CD14-positive monocyte (primary cell): ENCODE data around the gene SEC24D. TPM values are rescaled to one million over a fixed set of nuclear protein-coding genes. Genes with fewer than 3 reads are reported as not detected.

ENCODE experiments used
- DNase-seq, 3 donors: peaks; one replicate each; pipeline ENCODE4 v3.0.0-alpha.2; 2011 to 2022
- H2AFZ ChIP-seq: 2 replicates; pipeline ENCODE4 v1.6.0; 2012; ENCODE audit warnings: mild to moderate bottlenecking, low read depth, low read length, inconsistent platforms; ENCODE audit not compliant: insufficient read depth, poor library complexity, severe bottlenecking
- H3K27ac ChIP-seq, 2 donors: 1 replicate in 1 of 2; 2 replicates in 1 of 2; pipeline ENCODE4 v1.5.1; 2012 to 2013; ENCODE audit warnings: low read length in 2 of 2, control low read depth in 1 of 2, inconsistent platforms in 1 of 2, low read depth in 1 of 2, mild to moderate bottlenecking in 1 of 2
- H3K27me3 ChIP-seq, 2 donors: one replicate each; pipeline versions ENCODE4 v1.6.0 to v1.6.1; 2011 to 2013; ENCODE audit warnings: low read length in 2 of 2; ENCODE audit not compliant: control insufficient read depth in 2 of 2, insufficient read depth in 2 of 2
- H3K36me3 ChIP-seq, 2 donors: replicated peaks in 1 of 2; 1 replicate in 1 of 2; 2 replicates in 1 of 2; pipeline versions ENCODE4 v1.5.1 to v1.6.1; 2012 to 2013; ENCODE audit warnings: low read length in 2 of 2, control low read depth in 1 of 2, inconsistent platforms in 1 of 2, mild to moderate bottlenecking in 1 of 2; ENCODE audit not compliant: insufficient read depth in 2 of 2, control insufficient read depth in 1 of 2
- H3K4me1 ChIP-seq, 2 donors: 1 replicate in 1 of 2; 2 replicates in 1 of 2; pipeline versions ENCODE4 v1.5.1 to v1.6.1; 2012 to 2013; ENCODE audit warnings: low read length in 2 of 2, control low read depth in 1 of 2, inconsistent platforms in 1 of 2, mild to moderate bottlenecking in 1 of 2, moderate library complexity in 1 of 2; ENCODE audit not compliant: insufficient read depth in 2 of 2, control insufficient read depth in 1 of 2
- H3K4me2 ChIP-seq: replicated peaks from 2 replicates; pipeline ENCODE3; 2012; ENCODE audit warnings: low read length, moderate library complexity, mild to moderate bottlenecking; ENCODE audit not compliant: poor library complexity, severe bottlenecking; ENCODE audit errors: extremely low read depth
- H3K4me3 ChIP-seq, 3 experiments: fragments of 200-600 bp in 1 of 3; sonication (generic) in 1 of 3; replicated peaks in 1 of 3; 1 replicate in 2 of 3; 2 replicates in 1 of 3; pipeline ENCODE4 v1.5.1; 2011 to 2013; ENCODE audit warnings: low read length in 3 of 3, mild to moderate bottlenecking in 3 of 3, control low read depth in 2 of 3, low read depth in 2 of 3, inconsistent platforms in 1 of 3, moderate library complexity in 1 of 3
- H3K79me2 ChIP-seq: 2 replicates; pipeline ENCODE4 v1.6.0; 2012; ENCODE audit warnings: mild to moderate bottlenecking, control low read depth, inconsistent platforms, low read length, moderate library complexity; ENCODE audit not compliant: insufficient read depth
- H3K9ac ChIP-seq: 2 replicates; pipeline ENCODE4 v1.6.0; 2017; ENCODE audit warnings: low read length, mild to moderate bottlenecking; ENCODE audit not compliant: insufficient read depth, poor library complexity, severe bottlenecking
- H3K9me3 ChIP-seq, 2 donors: replicated peaks in 1 of 2; 1 replicate in 1 of 2; 2 replicates in 1 of 2; pipeline versions ENCODE4 v1.5.1 to v1.6.1; 2012 to 2013; ENCODE audit warnings: low read length in 2 of 2, control low read depth in 1 of 2; ENCODE audit not compliant: control insufficient read depth in 1 of 2, insufficient read depth in 1 of 2
- H4K20me1 ChIP-seq: 2 replicates; pipeline ENCODE4 v1.6.0; 2012; ENCODE audit warnings: mild to moderate bottlenecking, low read length, control low read depth, moderate library complexity; ENCODE audit not compliant: insufficient read depth
- H3K27ac Mint-ChIP-seq, 7 donors: one replicate each; pipeline ENCODE4 v1.8.0; 2020; ENCODE audit warnings: mild to moderate bottlenecking in 7 of 7, mixed read lengths in 7 of 7, moderate library complexity in 6 of 7, inconsistent platforms in 2 of 7
- H3K27me3 Mint-ChIP-seq, 3 donors: one replicate each; pipeline ENCODE4 v1.8.0; 2021 to 2022; ENCODE audit warnings: low read depth in 3 of 3, mild to moderate bottlenecking in 3 of 3, mixed read lengths in 3 of 3, moderate library complexity in 3 of 3, inconsistent platforms in 1 of 3
- H3K36me3 Mint-ChIP-seq, 2 donors: one replicate each; pipeline ENCODE4 v1.8.0; 2020; ENCODE audit warnings: mixed read lengths in 2 of 2, inconsistent platforms in 1 of 2, mild to moderate bottlenecking in 1 of 2
- H3K4me1 Mint-ChIP-seq: one replicate; pipeline ENCODE4 v1.8.0; 2020; ENCODE audit warnings: mild to moderate bottlenecking, mixed read lengths
- H3K4me3 Mint-ChIP-seq, 2 donors: one replicate each; pipeline ENCODE4 v1.8.0; 2020; ENCODE audit warnings: mild to moderate bottlenecking in 2 of 2, mixed read lengths in 2 of 2, moderate library complexity in 1 of 2
- H3K9me3 Mint-ChIP-seq, 7 donors: one replicate each; pipeline ENCODE4 v1.8.0; 2020 to 2022; ENCODE audit warnings: mixed read lengths in 7 of 7, mild to moderate bottlenecking in 6 of 7, moderate library complexity in 6 of 7, inconsistent platforms in 2 of 7
- WGBS: methylation state at CpG from one replicate; pipeline ENCODE4 v1.1.5; 2013; ENCODE audit warnings: missing lambda C conversion rate; ENCODE audit not compliant: insufficient coverage; 5-methylcytosine and 5-hydroxymethylcytosine counted together
- intact Hi-C, 2 donors: fragments of 100-400 bp; cut with micrococcal nuclease; formaldehyde crosslinking; loops; one replicate each; pipeline versions ENCODE4 v1.15.0 to v1.15.1; 2023
- polyA plus RNA-seq, 3 donors: library from polyadenylated mRNA; depleted of rRNA in 1 of 3; unstranded in 2 of 3; stranded (reverse) in 1 of 3; fragments of 300-500 nt in 2 of 3; fragments of >200 nt in 1 of 3; fragmentation: Illumina TruSeq in 2 of 3; gene quantifications; 1 replicate in 2 of 3; 2 replicates in 1 of 3; pipeline ENCODE4 v1.2.3, GENCODE V29; 2012 to 2021
- TF ChIP-seq, protein P1 (sequence below): fragments of 200-600 bp; IDR thresholded peaks from one replicate; pipeline ENCODE4 v1.8.0; 2022; ENCODE audit warnings: antibody characterized with exemption, mild to moderate bottlenecking

Gene SEC24D
- polyA plus RNA-seq, 3 donors: 16.8 to 31.3 (median 22.6) TPM

DNA sequence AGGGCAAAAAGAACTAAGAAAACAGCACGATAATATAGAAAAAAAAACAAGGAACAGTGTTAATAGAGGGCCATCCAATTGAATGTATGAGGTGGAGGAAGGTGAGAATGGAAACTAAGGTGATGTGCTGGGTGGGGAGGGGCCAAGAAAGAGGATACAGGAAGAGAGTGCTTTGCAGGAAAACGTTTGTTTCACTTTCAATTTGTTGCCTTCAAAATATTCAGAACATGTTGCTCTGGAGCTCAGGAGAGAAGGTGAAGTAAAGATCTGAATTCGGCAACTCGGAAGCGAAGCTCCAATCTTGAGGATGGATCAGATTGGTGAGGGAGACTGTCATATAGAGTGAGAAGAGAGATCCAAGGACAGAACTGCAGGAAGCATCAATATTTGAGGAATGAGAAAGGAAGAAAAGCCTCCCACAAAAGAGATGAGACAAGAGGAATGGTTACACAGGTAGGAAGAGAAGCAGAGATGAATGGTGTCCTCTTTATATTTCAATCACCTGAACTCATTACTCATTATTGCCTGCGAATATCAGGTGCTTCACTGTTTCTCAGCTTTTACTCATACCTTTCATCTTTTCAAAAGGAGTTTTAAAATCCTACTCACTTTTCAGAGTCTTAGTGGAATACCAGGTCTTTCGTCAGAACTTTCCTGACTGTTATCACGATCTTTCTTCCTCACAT, 14.7 kb upstream of the SEC24D start:
- peak in 1 of 3 donors; percentile 16 for DNase-seq
- Histone ChIP-seq H3K4me2 (peak overlapping the region; percentile 86), H3K27me3 (no peaks in the 10 kb centered on the region), H3K4me3 (peak overlapping the region; percentile 41 to 89 (median 88)), H3K27ac (peak overlapping the region in 1 of 2 donors; percentile 71), H3K4me1 (peaks cover 6 to 8% of the 10 kb centered on the region in 2 donors), H3K9me3 (no peaks in the 10 kb centered on the region), H3K9ac (peak overlapping the region; percentile 58), H3K79me2 (no peaks in the 10 kb centered on the region), H3K36me3 (no peaks in the 10 kb centered on the region), H4K20me1 (no peaks in the 10 kb centered on the region), H2AFZ (peak overlapping the region; percentile 92)
- peak overlapping the region; percentile 34 to 93 (median 77) for H3K27ac Mint-ChIP-seq
- TF ChIP-seq, protein P1, sequence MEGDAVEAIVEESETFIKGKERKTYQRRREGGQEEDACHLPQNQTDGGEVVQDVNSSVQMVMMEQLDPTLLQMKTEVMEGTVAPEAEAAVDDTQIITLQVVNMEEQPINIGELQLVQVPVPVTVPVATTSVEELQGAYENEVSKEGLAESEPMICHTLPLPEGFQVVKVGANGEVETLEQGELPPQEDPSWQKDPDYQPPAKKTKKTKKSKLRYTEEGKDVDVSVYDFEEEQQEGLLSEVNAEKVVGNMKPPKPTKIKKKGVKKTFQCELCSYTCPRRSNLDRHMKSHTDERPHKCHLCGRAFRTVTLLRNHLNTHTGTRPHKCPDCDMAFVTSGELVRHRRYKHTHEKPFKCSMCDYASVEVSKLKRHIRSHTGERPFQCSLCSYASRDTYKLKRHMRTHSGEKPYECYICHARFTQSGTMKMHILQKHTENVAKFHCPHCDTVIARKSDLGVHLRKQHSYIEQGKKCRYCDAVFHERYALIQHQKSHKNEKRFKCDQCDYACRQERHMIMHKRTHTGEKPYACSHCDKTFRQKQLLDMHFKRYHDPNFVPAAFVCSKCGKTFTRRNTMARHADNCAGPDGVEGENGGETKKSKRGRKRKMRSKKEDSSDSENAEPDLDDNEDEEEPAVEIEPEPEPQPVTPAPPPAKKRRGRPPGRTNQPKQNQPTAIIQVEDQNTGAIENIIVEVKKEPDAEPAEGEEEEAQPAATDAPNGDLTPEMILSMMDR: no peak
- H3K9me3 Mint-ChIP-seq: no peaks in the 10 kb centered on the region
- H3K27me3 Mint-ChIP-seq: peaks cover 0 to 8% (median 3%) of the 10 kb centered on the region in 3 donors
- WGBS: 9% methylated on average over 6 of the region's 8 CpGs
- peaks cover 14% of the 10 kb centered on the region for H3K4me1 Mint-ChIP-seq
- no peaks in the 10 kb centered on the region for H3K36me3 Mint-ChIP-seq
- intact Hi-C loops: no loop called here
- peak overlapping the region; percentile 89 to 98 for H3K4me3 Mint-ChIP-seq

DNA sequence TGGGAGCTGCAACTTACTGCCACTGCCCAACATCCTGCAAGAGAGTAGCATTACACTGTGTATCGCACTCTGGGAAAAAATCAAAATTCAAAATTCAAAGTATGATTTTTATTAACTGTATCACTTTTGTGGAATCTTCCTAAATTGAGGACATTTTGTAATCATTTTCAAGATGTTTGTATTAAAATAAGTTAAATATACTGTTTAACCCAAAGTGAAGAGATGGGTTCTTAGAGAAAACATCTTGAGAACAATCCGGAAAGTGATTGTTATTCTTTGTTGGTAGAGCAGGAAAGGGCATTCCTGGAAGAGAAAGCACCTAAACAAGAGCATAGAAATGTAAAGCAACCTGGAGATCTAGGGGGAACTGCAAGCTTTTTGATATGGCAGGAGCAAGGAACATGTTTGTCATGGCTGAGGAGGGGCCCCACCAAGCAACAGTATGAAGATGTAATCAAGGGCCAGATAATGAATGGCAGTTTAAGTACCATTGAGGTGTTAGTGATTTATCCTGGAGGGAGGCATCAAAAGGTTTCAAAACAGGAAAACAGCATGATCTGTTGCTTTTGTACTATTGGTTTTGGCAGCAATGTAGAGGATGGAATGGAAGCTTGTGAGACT, 14.1 kb upstream of the SEC24D start:
- peak overlapping the region; percentile 89 to 98 for H3K4me3 Mint-ChIP-seq
- no peak for DNase-seq
- peak overlapping the region in 1 of 2 donors; percentile 71 for H3K27ac ChIP-seq
- peak overlapping the region; percentile 41 to 89 (median 88) for H3K4me3 ChIP-seq
- H3K4me2 ChIP-seq: peak overlapping the region; percentile 86
- 100% methylated on average over 1 of the region's 2 CpGs for WGBS
- no peaks in the 10 kb centered on the region for H3K9me3 ChIP-seq
- H3K36me3 ChIP-seq: no peaks in the 10 kb centered on the region
- no peaks in the 10 kb centered on the region for H3K9me3 Mint-ChIP-seq
- H3K27ac Mint-ChIP-seq: peak overlapping the region in 2 of 7 donors; percentile 6 to 93
- H3K4me1 ChIP-seq: peaks cover 6 to 8% of the 10 kb centered on the region in 2 donors
- H3K4me1 Mint-ChIP-seq: peaks cover 14% of the 10 kb centered on the region
- intact Hi-C loops: no loop called here
- H3K36me3 Mint-ChIP-seq: no peaks in the 10 kb centered on the region
- H3K79me2 ChIP-seq: no peaks in the 10 kb centered on the region
- H3K27me3 ChIP-seq: no peaks in the 10 kb centered on the region
- H4K20me1 ChIP-seq: no peaks in the 10 kb centered on the region
- TF ChIP-seq, protein P1: no peak
- H3K27me3 Mint-ChIP-seq: peaks cover 0 to 8% (median 3%) of the 10 kb centered on the region in 3 donors
- H3K9ac ChIP-seq: peak overlapping the region; percentile 58
- H2AFZ ChIP-seq: peak overlapping the region; percentile 92
